HG02840 (cell line): ENCODE results near the gene DUSP14.

Experiments
- ATAC-seq: cut with Tn5 transposase; IDR thresholded peaks from one replicate; pipeline ENCODE4 v1.9.1; 2021; ENCODE audit warnings: mild to moderate bottlenecking, moderate library complexity, moderate number of reproducible peaks; ENCODE audit not compliant: unreplicated experiment, low FRiP score

Gene DUSP14

DNA sequence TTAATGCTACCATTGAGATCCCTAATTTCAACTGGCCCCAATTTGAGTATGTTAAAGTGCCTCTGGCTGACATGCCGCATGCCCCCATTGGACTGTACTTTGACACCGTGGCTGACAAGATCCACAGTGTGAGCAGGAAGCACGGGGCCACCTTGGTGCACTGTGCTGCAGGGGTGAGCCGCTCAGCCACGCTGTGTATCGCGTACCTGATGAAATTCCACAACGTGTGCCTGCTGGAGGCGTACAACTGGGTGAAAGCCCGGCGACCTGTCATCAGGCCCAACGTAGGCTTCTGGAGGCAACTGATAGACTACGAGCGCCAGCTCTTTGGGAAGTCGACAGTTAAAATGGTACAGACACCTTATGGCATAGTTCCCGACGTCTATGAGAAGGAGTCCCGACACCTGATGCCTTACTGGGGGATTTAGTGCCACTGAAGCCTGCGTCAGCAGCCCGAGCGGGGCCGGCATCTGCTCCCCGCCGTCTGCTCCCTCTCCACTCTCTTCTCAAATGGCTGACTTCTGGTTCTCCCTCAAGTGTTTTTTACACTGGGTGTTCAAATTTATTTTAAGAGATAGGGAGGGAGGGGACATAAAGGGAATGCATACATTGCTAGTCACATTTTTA, 22.9 kb downstream of the DUSP14 start:
- ATAC-seq = no peak

DNA sequence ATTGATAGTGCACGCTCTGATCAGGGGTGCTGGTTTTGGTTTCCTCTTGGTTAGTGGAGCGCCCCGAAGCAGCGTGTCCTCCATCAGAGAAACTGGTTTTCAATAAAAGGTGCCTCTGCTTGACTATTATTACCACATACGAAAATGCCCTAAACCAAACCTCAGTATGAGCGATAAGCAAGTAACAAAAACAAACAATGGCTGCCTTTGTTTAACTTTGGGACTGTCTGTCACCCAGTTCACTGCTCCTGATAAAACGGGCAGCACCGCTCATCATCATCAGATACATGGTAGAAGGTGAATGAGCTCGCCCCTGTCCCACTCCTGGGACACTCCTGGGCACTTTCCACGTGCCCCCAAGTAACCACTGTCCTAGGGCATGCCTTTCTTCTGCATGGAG, 24.0 kb downstream of the DUSP14 start:
- ATAC-seq = no peak

- ATAC-seq = no peak
These were observed 26.5 kb downstream of the DUSP14 start for GRCh38 chr17:37516127-37516571.

- no peak for ATAC-seq
These were observed 28.2 kb downstream of the DUSP14 start for GRCh38 chr17:37517881-37518280.

DNA sequence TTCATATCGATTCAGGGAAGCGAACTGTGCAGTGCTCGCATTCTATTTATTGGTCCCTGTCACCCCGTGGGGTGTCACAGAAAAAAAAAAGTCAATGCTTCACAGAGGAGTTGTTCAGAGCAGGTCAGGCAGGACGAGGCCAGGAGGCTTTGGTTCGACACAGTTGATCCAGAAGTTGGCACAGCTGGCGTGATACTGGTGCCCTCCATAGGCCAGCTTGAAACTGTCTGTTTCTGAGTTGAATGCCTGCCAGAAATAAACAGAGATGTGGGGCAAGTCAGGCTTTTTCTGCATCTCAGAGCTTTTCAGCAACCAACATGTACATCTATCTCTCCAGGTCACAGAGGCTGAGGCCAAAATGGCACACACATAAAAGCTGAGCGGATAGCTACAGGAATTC, 29.1 kb downstream of the DUSP14 start:
- no peak for ATAC-seq

GRCh38 chr17:37519251-37519985, 29.7 kb downstream of the DUSP14 start:
- ATAC-seq = no peak

DNA sequence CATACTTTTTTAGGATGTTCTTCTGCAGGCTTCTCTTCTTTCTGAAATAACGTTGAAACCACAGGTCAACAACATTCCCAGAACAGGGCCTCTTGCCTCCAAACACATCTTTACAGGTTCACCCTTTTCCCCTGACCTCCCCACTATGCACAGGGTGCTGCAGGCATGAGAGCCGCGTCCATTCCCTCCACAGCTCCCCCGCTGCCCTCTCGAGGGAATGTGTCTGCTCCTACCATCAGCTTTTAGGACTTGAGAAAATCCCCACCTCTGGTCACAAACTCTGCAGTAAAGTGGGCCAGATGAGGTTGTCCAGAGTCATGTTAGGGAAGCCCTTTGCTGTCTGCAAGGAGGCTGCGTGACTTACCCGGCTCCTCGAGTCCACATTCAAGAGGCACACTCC, 30.5 kb downstream of the DUSP14 start:
- no peak for ATAC-seq

DNA sequence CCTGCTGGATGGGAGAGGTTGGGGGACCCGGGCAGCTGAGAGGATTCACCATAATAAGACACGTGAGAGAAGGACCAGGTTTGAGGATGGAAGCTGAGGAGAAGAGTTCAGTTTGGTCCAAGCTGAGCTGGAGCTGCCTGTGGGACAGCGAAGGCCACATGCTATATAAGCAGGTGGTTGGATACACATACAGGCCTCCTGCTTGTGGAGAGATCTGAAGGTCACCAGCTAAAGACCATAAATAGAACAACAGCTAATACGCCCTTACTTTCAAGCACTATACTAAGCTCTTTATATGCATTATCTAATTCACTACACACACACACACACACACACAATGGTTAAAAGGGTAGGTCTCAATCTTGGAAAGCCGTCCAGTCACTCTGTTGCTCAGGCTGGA, 32.1 kb downstream of the DUSP14 start:
- ATAC-seq = no peak

GRCh38 chr17:37523715-37524219, 34.1 kb downstream of the DUSP14 start:
- no peak for ATAC-seq

DNA sequence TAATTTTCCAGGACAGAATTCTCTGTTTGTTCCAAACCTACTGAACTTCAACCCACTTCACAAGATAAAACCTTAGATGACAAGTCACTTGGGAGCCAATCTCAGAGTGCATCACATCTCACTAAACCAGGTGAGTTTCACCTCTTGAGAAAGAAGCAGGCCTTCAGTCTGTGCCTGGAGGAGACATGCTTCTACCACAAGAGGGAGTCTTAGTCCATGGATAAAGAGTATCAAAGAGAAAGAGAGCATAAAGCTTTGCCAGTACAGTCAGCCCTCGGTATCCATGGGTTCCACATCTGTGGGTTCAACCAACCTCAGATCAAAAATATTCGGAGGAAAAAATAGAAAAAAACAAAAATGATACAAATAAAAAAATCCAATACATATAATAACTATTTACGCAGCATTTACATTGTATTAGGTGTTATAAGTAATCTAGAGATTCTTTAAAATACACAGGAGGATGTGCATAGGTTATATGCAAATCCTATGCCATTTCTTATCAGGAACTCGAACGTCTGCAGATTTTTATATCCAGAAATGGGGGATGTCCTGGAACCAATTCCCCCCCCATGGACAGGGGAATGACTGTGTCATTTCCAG, 37.7 kb downstream of the DUSP14 start:
- no peak for ATAC-seq

- no peak for ATAC-seq
These were observed 40.7 kb downstream of the DUSP14 start for GRCh38 chr17:37530420-37530819.

DNA sequence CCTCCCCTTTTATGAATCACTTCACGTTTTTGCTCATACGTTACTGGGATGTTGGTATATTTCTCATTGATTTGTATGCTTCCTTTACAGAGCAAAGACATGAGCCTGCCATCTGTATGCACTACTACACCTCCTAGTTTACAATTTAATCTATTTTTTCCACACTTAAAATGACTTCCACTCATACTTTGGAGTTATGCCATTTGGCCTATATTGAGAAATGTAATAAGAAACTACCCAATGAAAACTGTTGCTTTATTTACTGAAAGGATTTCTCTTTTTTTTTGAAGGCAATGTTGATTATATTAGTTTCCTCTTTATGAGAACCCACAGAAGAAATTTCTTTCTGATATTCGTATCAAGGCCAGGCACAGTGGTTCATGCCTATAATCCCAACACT, 43.1 kb downstream of the DUSP14 start:
- ATAC-seq = no peak

DNA sequence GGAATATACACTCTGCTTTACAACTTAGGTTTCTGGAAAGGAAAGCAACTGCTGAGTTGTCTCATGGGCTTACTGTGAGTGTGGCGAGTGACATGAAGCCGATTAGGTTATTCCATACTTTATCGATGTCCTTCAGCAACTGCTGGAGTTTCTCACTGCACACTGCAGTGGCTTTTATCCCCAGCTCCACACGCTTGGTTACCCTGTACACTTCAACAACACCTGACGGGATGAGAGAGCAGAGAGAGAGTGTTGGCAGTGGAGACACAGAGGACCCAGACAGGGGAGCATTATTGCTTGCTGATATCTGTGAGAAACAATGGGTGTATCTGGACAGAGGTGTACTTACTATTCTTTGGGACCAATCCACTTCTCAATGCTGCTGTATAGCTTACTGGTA, 46.2 kb downstream of the DUSP14 start:
- no peak for ATAC-seq

GRCh38 chr17:37538981-37539659, 49.4 kb downstream of the DUSP14 start:
- ATAC-seq = no peak

- no peak for ATAC-seq
These were observed 52.4 kb downstream of the DUSP14 start for GRCh38 chr17:37541880-37542660.

- ATAC-seq = no peak
These were observed 54.0 kb downstream of the DUSP14 start for GRCh38 chr17:37543637-37544052.

DNA sequence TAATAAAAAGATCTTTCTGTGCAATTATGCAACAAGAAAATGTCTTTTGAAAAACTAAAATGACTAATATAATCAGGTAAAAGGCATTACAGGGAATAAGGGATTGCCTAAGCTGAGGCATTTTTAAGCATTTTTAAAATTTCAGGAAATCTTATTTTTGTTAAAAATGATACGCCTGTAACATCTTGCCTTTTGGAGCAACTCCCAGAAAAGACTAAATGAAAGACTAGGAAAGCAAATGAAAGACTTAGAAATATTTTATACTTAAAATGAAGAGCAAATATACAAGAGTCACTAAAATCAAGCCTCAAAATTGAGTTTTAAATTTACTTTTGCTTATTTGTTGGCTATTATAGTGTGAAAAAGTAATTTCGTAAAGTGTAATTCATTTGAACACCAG, 55.8 kb downstream of the DUSP14 start:
- ATAC-seq = no peak

- ATAC-seq = no peak
These were observed 56.6 kb downstream of the DUSP14 start for GRCh38 chr17:37546302-37546701.

DNA sequence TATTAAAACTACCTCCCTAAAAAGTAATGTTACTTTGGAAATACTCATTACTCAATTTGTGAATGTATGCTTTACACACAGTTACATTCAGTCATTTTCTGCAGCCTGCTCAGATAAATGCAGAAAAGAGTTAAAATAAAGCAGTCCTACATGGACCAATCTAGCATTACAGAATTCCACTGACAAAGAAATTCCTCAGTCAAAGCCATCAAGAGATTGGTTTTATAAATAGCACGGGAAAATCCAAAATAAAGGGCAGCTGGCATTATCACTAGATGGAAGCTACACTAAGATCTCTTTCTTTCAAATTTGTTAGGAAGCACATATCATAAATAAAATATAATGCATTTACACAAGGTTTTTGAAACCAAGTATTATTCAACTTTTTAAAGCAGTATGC, 58.3 kb downstream of the DUSP14 start:
- no peak for ATAC-seq

DNA sequence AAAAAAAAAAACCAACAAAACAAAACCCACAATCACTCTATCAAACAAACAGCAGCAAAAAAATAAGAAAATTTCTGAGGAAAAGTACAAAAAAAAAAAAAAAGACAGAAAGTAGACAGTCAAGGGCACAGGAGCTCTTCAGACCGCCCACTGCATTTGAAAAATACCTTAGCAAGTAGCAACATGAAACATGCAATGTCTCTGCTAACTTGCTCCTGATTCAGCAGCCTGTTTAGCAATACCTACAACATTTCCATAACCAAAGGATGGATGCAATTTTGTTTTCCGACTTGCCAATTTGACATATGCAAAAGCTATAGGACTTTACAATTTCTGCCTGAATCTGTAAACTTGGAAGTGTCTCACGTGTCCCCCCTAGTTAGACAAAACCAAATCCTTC, 62.1 kb downstream of the DUSP14 start:
- ATAC-seq = no peak
